Endothelial cell of umbilical vein (primary cell): Measurements from ENCODE around the gene CHSY1. TPM values are rescaled to one million over a fixed set of nuclear protein-coding genes. Genes with fewer than 3 reads are reported as not detected.

Experiments used
- BruUV-seq: library from RNA; stranded (reverse); fragments of 400-500 nt; replicated peaks from 2 replicates; lab custom pipeline; 2021; lab: Mats Ljungman, UMichigan
- CTCF ChIA-PET: fragments of 300-600, 350-600 bp; sonication (Branson Sonifier 250); formaldehyde crosslinking; loops from one replicate; lab custom pipeline; 2021; ENCODE audit warnings: antibody characterized with exemption, inconsistent platforms; lab: Charles Lee
- POLR2A ChIA-PET: fragments of 300-600, 350-600 bp; sonication (Branson Sonifier 250); formaldehyde crosslinking; loops from one replicate; lab custom pipeline; 2021; ENCODE audit warnings: antibody characterized with exemption, inconsistent platforms; lab: Charles Lee
- DNase-seq: peaks from one replicate; pipeline ENCODE4 v3.0.0-alpha.2; 2011; ENCODE audit warnings: low read depth, low spot score
- FAIRE-seq: peaks from 2 replicates; lab custom pipeline; 2011; peaks lifted over from hg19 to GRCh38; lab: Jason Lieb, UNC
- H2AFZ ChIP-seq: 2 replicates; pipeline ENCODE4 v1.6.0; 2012; ENCODE audit warnings: low read depth, low read length, control low read depth, inconsistent platforms
- H3K27ac ChIP-seq: 2 replicates; pipeline ENCODE4 v1.5.1; 2011; ENCODE audit warnings: low read depth, mild to moderate bottlenecking, control low read depth, low read length, moderate library complexity; ENCODE audit not compliant: insufficient read depth
- H3K27me3 ChIP-seq, 2 experiments: 2 replicates each; pipeline versions ENCODE4 v1.6.0 to v1.6.1; 2011; ENCODE audit warnings: low read length in 2 of 2, mixed read lengths in 1 of 2; ENCODE audit not compliant: control insufficient read depth in 2 of 2, insufficient read depth in 2 of 2
- H3K36me3 ChIP-seq, 2 experiments: 2 replicates in 1 of 2; 3 replicates in 1 of 2; pipeline ENCODE4 v1.5.1; 2011; ENCODE audit warnings: low read length in 2 of 2, mild to moderate bottlenecking in 1 of 2, moderate library complexity in 1 of 2; ENCODE audit not compliant: control insufficient read depth in 2 of 2, insufficient read depth in 2 of 2; ENCODE audit errors: extremely low read depth in 1 of 2
- H3K4me1 ChIP-seq: 3 replicates; pipeline ENCODE4 v1.5.1; 2011; ENCODE audit warnings: mild to moderate bottlenecking, low read length; ENCODE audit not compliant: control insufficient read depth, insufficient read depth; ENCODE audit errors: extremely low read depth
- H3K4me2 ChIP-seq: 2 replicates; pipeline ENCODE4 v1.6.1; 2011; ENCODE audit warnings: low read length, control low read depth, mixed read lengths; ENCODE audit not compliant: insufficient read depth
- H3K4me3 ChIP-seq, 3 experiments: fragments of 200-600 bp in 1 of 3; sonication (generic), shearing (Covaris generic) in 1 of 3; replicated peaks in 1 of 3; 2 replicates each; pipeline ENCODE4 v1.5.1; 2011 to 2016; ENCODE audit warnings: control low read depth in 3 of 3, low read length in 3 of 3, mild to moderate bottlenecking in 2 of 3, inconsistent platforms in 1 of 3, low read depth in 1 of 3, moderate library complexity in 1 of 3; ENCODE audit not compliant: insufficient read depth in 1 of 3
- H3K79me2 ChIP-seq: 2 replicates; pipeline ENCODE4 v1.6.0; 2012; ENCODE audit warnings: low read length, inconsistent platforms; ENCODE audit not compliant: control insufficient read depth, insufficient read depth
- H3K9ac ChIP-seq: replicated peaks from 2 replicates; pipeline ENCODE3; 2011; ENCODE audit warnings: low read length, control low read depth; ENCODE audit not compliant: insufficient read depth; ENCODE audit errors: extremely low read depth
- H3K9me1 ChIP-seq: replicated peaks from 3 replicates; pipeline ENCODE4 v1.6.0; 2011; ENCODE audit warnings: mild to moderate bottlenecking, low read length; ENCODE audit not compliant: control insufficient read depth, insufficient read depth; ENCODE audit errors: extremely low read depth
- H3K9me3 ChIP-seq: replicated peaks from 2 replicates; pipeline ENCODE4 v1.5.1; 2012; ENCODE audit warnings: low read length, inconsistent platforms; ENCODE audit not compliant: control insufficient read depth, insufficient read depth
- H4K20me1 ChIP-seq: replicated peaks from 2 replicates; pipeline ENCODE3; 2011; ENCODE audit warnings: mild to moderate bottlenecking, low read length; ENCODE audit not compliant: control insufficient read depth, insufficient read depth; ENCODE audit errors: extremely low read depth
- EZH2 ChIP-seq: IDR thresholded peaks from 2 replicates; pipeline ENCODE4 v1.6.1; 2012; ENCODE audit warnings: borderline replicate concordance, low read depth, mild to moderate bottlenecking, moderate library complexity, low read length, inconsistent platforms; ENCODE audit not compliant: severe bottlenecking
- FOS ChIP-seq: IDR thresholded peaks from 2 replicates; pipeline ENCODE4 v1.6.1; 2011; ENCODE audit warnings: mild to moderate bottlenecking, low read length, moderate library complexity, borderline replicate concordance; ENCODE audit not compliant: insufficient read depth
- GATA2 ChIP-seq: IDR thresholded peaks from 2 replicates; pipeline ENCODE4 v1.7.0; 2011; ENCODE audit warnings: low read depth, mild to moderate bottlenecking, moderate library complexity, mixed read lengths, low read length; ENCODE audit not compliant: insufficient read length, insufficient read depth
- JUN ChIP-seq: IDR thresholded peaks from 2 replicates; pipeline ENCODE4 v1.6.1; 2011; ENCODE audit warnings: borderline replicate concordance, low read depth; ENCODE audit not compliant: insufficient read length, insufficient read depth
- MYC ChIP-seq: IDR thresholded peaks from one replicate; pipeline ENCODE4 v1.6.1; 2011; ENCODE audit warnings: mild to moderate bottlenecking, low read depth, low read length
- POLR2A ChIP-seq: IDR thresholded peaks from 2 replicates; pipeline ENCODE4 v1.6.1; 2012; ENCODE audit warnings: low read depth, mild to moderate bottlenecking, control low read depth, low read length
- POLR2AphosphoS5 ChIP-seq: IDR thresholded peaks from 2 replicates; pipeline ENCODE4 v1.6.1; 2012; ENCODE audit warnings: low read depth, mild to moderate bottlenecking, control low read depth, low read length, moderate library complexity; ENCODE audit not compliant: insufficient read depth
- dilution Hi-C: fragments of 300-500 bp; cut with MboI; formaldehyde crosslinking; loops from one replicate; pipeline ENCODE4 v1.15.0; 2019; ENCODE audit warnings: low sequenced_read_pairs; ENCODE audit not compliant: extremely low pct_ligation_motif_present
- intact Hi-C: fragments of 100-400 bp; cut with micrococcal nuclease; formaldehyde crosslinking; loops from one replicate; pipeline ENCODE4 v1.10.0; 2022
- polyA plus RNA-seq, 4 experiments: library from polyadenylated mRNA; depleted of rRNA in 3 of 4; stranded (reverse) in 3 of 4; unstranded in 1 of 4; fragments of >200 nt; gene quantifications; 2 replicates each; pipeline versions ENCODE4 v1.2.1 to v1.2.3, GENCODE V29; 2011 to 2012; ENCODE audit warnings: missing spikeins in 1 of 4
- total RNA-seq: library from RNA; stranded (reverse); gene quantifications from 2 replicates; pipeline ENCODE4 v1.2.3, GENCODE V29; 2021
- TF ChIP-seq, protein P1 (sequence below): IDR thresholded peaks from 2 replicates; pipeline ENCODE4 v1.6.1; 2011; ENCODE audit not compliant: insufficient read depth, insufficient read length
- TF ChIP-seq, protein P2 (sequence below), 2 donors: IDR thresholded peaks; 1 replicate in 1 of 2; 2 replicates in 1 of 2; pipeline ENCODE4 v1.5.1; 2011; ENCODE audit warnings: low read length in 2 of 2, mild to moderate bottlenecking in 2 of 2, moderate library complexity in 2 of 2, control low read depth in 1 of 2, inconsistent platforms in 1 of 2, low read depth in 1 of 2; ENCODE audit not compliant: insufficient read depth in 1 of 2; ENCODE audit errors: extremely low read depth in 1 of 2

CHSY1 gene
- total and polyA plus RNA-seq, 2 donors (not counting 3 experiments of a cell fraction or from before 2014, with no cell fraction given): 23.7 to 50.8 TPM

DNA sequence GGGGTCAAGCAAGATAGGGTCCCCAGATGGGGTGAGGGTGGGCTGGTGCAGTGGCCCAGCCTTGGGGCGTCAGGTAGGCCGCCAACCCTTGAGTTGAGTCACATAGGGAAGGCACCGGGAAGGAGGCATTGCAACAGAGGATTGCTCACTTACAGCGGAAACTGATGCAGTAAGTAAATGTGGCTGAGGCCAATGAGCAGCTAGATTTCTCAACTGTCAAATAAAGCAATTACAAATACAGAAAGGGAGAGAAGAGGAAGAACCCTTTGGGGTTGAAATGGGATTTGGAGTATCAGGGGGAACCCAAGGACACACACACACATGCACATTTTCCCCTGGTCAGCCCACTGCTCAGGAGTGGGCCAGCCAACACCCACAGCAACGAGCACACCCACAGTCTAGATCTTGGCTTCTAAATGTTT, 44.0 kb downstream of the CHSY1 start:
- dilution Hi-C loops (loop anchor here (5.0 kb wide), 1 partner anchor 34 kb away; no protein-coding TSS in a partner anchor), intact Hi-C loops (no loop called here)
- Histone ChIP-seq H3K4me1 (no peaks in the 10 kb centered on the region), H3K27ac (no peak overlapping the region), H3K79me2 (peaks cover 93% of the 10 kb centered on the region), H3K36me3 (peaks cover 0 to 2% of the 10 kb centered on the region in 2 experiments), H3K9me3 (no peaks in the 10 kb centered on the region), H3K9ac (no peak overlapping the region), H3K4me2 (no peak overlapping the region), H3K4me3 (no peak overlapping the region), H3K9me1 (no peaks in the 10 kb centered on the region), H4K20me1 (peaks cover 5% of the 10 kb centered on the region), H3K27me3 (no peaks in the 10 kb centered on the region), H2AFZ (no peak overlapping the region)
- FAIRE-seq: no peak
- no TSS peak for BruUV-seq
- DNase-seq: no peak
- TF ChIP-seq EZH2 (no peak), FOS (no peak), POLR2A (no peak), JUN (no peak), POLR2AphosphoS5 (no peak), MYC (no peak), GATA2 (no peak)
- TF ChIP-seq, protein P1, sequence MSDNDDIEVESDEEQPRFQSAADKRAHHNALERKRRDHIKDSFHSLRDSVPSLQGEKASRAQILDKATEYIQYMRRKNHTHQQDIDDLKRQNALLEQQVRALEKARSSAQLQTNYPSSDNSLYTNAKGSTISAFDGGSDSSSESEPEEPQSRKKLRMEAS: no peak
- TF ChIP-seq, protein P2, sequence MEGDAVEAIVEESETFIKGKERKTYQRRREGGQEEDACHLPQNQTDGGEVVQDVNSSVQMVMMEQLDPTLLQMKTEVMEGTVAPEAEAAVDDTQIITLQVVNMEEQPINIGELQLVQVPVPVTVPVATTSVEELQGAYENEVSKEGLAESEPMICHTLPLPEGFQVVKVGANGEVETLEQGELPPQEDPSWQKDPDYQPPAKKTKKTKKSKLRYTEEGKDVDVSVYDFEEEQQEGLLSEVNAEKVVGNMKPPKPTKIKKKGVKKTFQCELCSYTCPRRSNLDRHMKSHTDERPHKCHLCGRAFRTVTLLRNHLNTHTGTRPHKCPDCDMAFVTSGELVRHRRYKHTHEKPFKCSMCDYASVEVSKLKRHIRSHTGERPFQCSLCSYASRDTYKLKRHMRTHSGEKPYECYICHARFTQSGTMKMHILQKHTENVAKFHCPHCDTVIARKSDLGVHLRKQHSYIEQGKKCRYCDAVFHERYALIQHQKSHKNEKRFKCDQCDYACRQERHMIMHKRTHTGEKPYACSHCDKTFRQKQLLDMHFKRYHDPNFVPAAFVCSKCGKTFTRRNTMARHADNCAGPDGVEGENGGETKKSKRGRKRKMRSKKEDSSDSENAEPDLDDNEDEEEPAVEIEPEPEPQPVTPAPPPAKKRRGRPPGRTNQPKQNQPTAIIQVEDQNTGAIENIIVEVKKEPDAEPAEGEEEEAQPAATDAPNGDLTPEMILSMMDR (IDR thresholded peaks at IDR 0.05; ENCODE audit: extremely low read depth in 1 of 2, insufficient read depth in 1 of 2, low read depth in 1 of 2, low read length in 2 of 2): no peak
- CTCF ChIA-PET: no interaction called here
- POLR2A ChIA-PET: no interaction called here
